Spleen (tissue), 11 donors: ENCODE results near the gene OXT. TPM values are rescaled to one million over a fixed set of nuclear protein-coding genes. Genes with fewer than 3 reads are reported as not detected.
A peak's percentile ranks its signal among the peaks of the same experiment; 100 is the strongest.

ENCODE experiments used
- DNase-seq: peaks from one replicate; pipeline ENCODE4 v3.0.0-alpha.2; 2020
- H3K27ac ChIP-seq, 8 donors: fragments of 200-600 bp; sonication (generic) in 7 of 8; 1 replicate in 4 of 8; 2 replicates in 4 of 8; pipeline versions ENCODE4 v1.5.0 to v1.8.0; 2016 to 2021; ENCODE audit warnings: inconsistent platforms in 4 of 8, mild to moderate bottlenecking in 4 of 8, moderate library complexity in 1 of 8
- H3K27me3 ChIP-seq, 7 donors: fragments of 200-600 bp; sonication (generic) in 6 of 7; replicated peaks in 1 of 7; 1 replicate in 4 of 7; 2 replicates in 3 of 7; pipeline versions ENCODE4 v1.5.0 to v1.8.0; 2016 to 2021; ENCODE audit warnings: inconsistent platforms in 3 of 7, mild to moderate bottlenecking in 1 of 7
- H3K36me3 ChIP-seq, 6 donors: fragments of 200-600 bp; sonication (generic) in 5 of 6; 1 replicate in 4 of 6; 2 replicates in 2 of 6; pipeline versions ENCODE4 v1.5.0 to v1.8.0; 2016 to 2021; ENCODE audit warnings: inconsistent platforms in 2 of 6
- H3K4me1 ChIP-seq, 6 donors: fragments of 200-600 bp; sonication (generic) in 5 of 6; 1 replicate in 3 of 6; 2 replicates in 3 of 6; pipeline versions ENCODE4 v1.5.0 to v1.8.0; 2016 to 2021; ENCODE audit warnings: inconsistent platforms in 3 of 6
- H3K4me3 ChIP-seq, 8 donors: fragments of 200-600 bp; sonication (generic) in 7 of 8; 1 replicate in 4 of 8; 2 replicates in 4 of 8; pipeline versions ENCODE4 v1.5.0 to v1.8.0; 2016 to 2021; ENCODE audit warnings: inconsistent platforms in 4 of 8, mild to moderate bottlenecking in 4 of 8, moderate library complexity in 2 of 8
- H3K9me3 ChIP-seq, 8 donors: fragments of 200-600 bp; sonication (generic) in 7 of 8; 1 replicate in 4 of 8; 2 replicates in 4 of 8; pipeline versions ENCODE4 v1.5.0 to v1.8.0; 2016 to 2021; ENCODE audit warnings: inconsistent platforms in 4 of 8
- POLR2A ChIP-seq, 3 donors: fragments of 450-650 bp; IDR thresholded peaks; one replicate each; pipeline ENCODE4 v1.5.1; 2017; ENCODE audit warnings: antibody characterized with exemption in 3 of 3, mild to moderate bottlenecking in 1 of 3
- POLR2AphosphoS5 ChIP-seq, 3 donors: sonication (generic); formaldehyde crosslinking; IDR thresholded peaks; one replicate each; pipeline ENCODE4 v1.5.1; 2017; ENCODE audit warnings: antibody characterized with exemption in 3 of 3
- WGBS, 5 donors: extraction: QIAGEN DNeasy Blood & Tissue Kit in 3 of 5; methylation state at CpG; one replicate each; pipeline versions ENCODE4 v1.1.5 to v1.1.7; 2013 to 2018; 5-methylcytosine and 5-hydroxymethylcytosine counted together
- intact Hi-C: fragments of 100-400 bp; cut with DNase I; formaldehyde crosslinking; loops from one replicate; pipeline ENCODE4 v1.15.0; 2023; ENCODE audit warnings: low total_unique reads
- polyA plus RNA-seq, 3 donors: library from polyadenylated mRNA; stranded (reverse); fragments of 200-250 nt; gene quantifications; one replicate each; pipeline ENCODE4 v1.2.1, GENCODE V29; 2013
- total RNA-seq, 7 donors: library from RNA; depleted of rRNA in 3 of 7; stranded (reverse); fragments of >200 nt in 3 of 7; fragmentation: NEBNext Ultra II Directional in 4 of 7; extraction: Animal tissue kit (Norgen Biotek cat#: 25700) in 4 of 7; gene quantifications; one replicate each; pipeline versions ENCODE4 v1.1.0 to v1.2.1, GENCODE V29; 2016 to 2021
- TF ChIP-seq, protein P1 (sequence below), 11 experiments: fragments of 200-600 bp in 7 of 11; fragments of 450-650 bp in 4 of 11; sonication (generic) in 4 of 11; IDR thresholded peaks in 8 of 11; conservative IDR thresholded peaks in 3 of 11; 1 replicate in 7 of 11; 2 replicates in 4 of 11; pipeline versions ENCODE4 v1.4.0 to v1.8.0; 2016 to 2021; ENCODE audit warnings: antibody characterized with exemption in 11 of 11, inconsistent platforms in 4 of 11, mild to moderate bottlenecking in 1 of 11
- donor health status: healthy with polysubstance abuse.
- donor health status: DM: no; HTN: no; CAD: no; lungs with moderate emphysema.
- donor health status: DM: no; HTN: no; CAD: no.
- donor health status: Bipolar disorder and iron deficiency.
- donor health status: healthy.
- donor health status: DM: no; HTN: no; CAD: no.
- donor health status: DM: yes; HTN: yes; CAD: no.

The OXT gene
- total and polyA plus RNA-seq, 10 donors = 0.68 to 1.00 TPM; not detected in 8

DNA sequence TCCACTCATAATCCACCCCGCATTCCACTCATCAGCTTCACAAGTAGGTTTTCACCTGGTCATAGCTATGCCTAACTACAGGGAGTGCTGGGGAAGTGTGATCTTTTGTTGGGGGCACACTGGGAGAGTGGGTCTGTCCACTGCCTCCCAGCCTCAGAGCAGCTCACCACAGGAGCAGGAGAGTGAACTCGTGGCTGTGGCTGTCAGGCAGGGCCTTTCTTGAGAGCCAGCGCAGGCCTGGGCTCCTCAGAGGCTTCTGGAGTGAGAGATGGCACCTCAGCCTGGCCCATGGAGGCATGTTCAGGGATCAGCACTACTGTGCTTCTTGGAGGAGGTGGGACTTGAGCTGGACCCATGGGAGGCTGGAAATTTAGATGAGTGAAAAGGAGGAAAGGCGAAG is 32.0 kb upstream of the OXT start:
- no peak overlapping the region for H3K27ac ChIP-seq
- intact Hi-C loops = no loop called here
- DNase-seq = peak; percentile 70
- TF ChIP-seq POLR2A (IDR thresholded peaks at IDR 0.05) (no peak), POLR2AphosphoS5 (IDR thresholded peaks at IDR 0.05) (no peak)
- TF ChIP-seq, protein P1, sequence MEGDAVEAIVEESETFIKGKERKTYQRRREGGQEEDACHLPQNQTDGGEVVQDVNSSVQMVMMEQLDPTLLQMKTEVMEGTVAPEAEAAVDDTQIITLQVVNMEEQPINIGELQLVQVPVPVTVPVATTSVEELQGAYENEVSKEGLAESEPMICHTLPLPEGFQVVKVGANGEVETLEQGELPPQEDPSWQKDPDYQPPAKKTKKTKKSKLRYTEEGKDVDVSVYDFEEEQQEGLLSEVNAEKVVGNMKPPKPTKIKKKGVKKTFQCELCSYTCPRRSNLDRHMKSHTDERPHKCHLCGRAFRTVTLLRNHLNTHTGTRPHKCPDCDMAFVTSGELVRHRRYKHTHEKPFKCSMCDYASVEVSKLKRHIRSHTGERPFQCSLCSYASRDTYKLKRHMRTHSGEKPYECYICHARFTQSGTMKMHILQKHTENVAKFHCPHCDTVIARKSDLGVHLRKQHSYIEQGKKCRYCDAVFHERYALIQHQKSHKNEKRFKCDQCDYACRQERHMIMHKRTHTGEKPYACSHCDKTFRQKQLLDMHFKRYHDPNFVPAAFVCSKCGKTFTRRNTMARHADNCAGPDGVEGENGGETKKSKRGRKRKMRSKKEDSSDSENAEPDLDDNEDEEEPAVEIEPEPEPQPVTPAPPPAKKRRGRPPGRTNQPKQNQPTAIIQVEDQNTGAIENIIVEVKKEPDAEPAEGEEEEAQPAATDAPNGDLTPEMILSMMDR (IDR thresholded peaks at IDR 0.05 in 8 of 11, conservative IDR thresholded peaks at IDR 0.05 in 3 of 11) = no peak
- WGBS, 5 donors = 78 to 95% (median 92%) methylated on average over 4 of the region's 4 CpGs
- H3K27me3 ChIP-seq = no peaks in the 10 kb centered on the region
- peaks cover 0 to 9% (median 0%) of the 10 kb centered on the region in 6 donors for H3K4me1 ChIP-seq
- H3K36me3 ChIP-seq = peaks cover 0 to 72% (median 56%) of the 10 kb centered on the region in 6 donors
- no peaks in the 10 kb centered on the region for H3K9me3 ChIP-seq
- no peak overlapping the region for H3K4me3 ChIP-seq

DNA sequence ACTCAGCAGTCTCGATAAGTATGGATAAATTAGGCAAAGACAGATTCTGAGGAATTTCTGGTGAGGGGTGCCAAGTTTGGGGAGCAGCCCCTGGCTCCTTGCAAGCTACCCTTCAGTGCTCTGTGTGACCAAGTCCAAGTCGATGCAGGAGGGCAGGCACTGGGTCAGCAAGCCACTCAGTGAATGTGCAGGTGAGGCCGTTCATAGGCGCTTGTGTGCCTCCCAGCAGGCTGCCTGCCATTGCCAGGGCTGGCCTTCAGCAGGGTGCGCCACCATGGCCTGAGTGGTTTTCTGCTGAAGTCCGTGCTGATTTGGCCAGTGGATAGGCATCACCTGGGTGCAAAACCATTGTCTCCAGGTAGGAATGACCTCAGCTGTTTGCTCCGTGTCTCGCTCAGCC is 31.3 kb upstream of the OXT start:
- Histone ChIP-seq H3K9me3 (no peaks in the 10 kb centered on the region), H3K4me3 (no peak overlapping the region), H3K27ac (no peak overlapping the region), H3K27me3 (no peaks in the 10 kb centered on the region), H3K4me1 (peaks cover 0 to 11% (median 5%) of the 10 kb centered on the region in 6 donors), H3K36me3 (peaks cover 0 to 66% (median 53%) of the 10 kb centered on the region in 6 donors)
- intact Hi-C loops = no loop called here
- TF ChIP-seq POLR2AphosphoS5 (IDR thresholded peaks at IDR 0.05) = peak in 1 of 3 donors; percentile 34
- TF ChIP-seq, protein P1 (IDR thresholded peaks at IDR 0.05 in 8 of 11, conservative IDR thresholded peaks at IDR 0.05 in 3 of 11) = no peak
- WGBS, 5 donors = 90 to 97% (median 95%) methylated on average over 8 of the region's 8 CpGs
- peak; percentile 62 for DNase-seq

DNA sequence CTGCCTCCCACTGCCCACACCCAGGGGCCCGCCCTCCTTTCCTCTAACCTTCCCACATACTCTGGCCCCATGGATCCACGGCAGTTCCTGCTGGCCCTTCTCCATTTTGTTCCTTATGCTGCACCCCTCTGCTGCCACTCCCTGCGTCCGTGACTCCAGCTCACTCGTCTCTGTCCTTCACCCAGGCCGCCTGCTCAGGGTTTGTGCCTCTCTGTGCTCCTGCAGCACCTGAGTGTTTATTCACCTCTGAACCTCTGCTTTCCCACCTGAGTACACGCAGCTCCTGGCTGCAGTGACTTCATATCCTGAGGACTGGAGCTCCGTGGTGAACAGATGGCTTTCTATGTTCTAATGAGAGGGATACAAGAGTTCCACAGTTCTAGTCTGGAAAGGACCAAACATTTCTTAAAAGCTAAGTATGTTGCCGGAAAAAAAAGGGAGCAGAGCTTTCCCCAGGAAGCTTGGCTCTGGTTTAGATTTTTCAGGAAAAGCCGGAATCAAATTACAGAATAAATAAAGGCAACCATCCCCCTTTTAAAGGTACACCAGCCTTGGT is 29.5 kb upstream of the OXT start:
- Histone ChIP-seq H3K9me3 (no peaks in the 10 kb centered on the region), H3K27ac (peak overlapping the region in 5 of 8 donors; percentile 9 to 59 (median 43)), H3K36me3 (peaks cover 0 to 47% (median 34%) of the 10 kb centered on the region in 6 donors), H3K4me1 (peaks cover 3 to 22% (median 15%) of the 10 kb centered on the region in 6 donors), H3K4me3 (no peak overlapping the region), H3K27me3 (no peaks in the 10 kb centered on the region)
- WGBS, 5 donors = 72 to 80% (median 74%) methylated on average over 10 of the region's 10 CpGs
- peak; percentile 46 for DNase-seq
- TF ChIP-seq, protein P1 (IDR thresholded peaks at IDR 0.05 in 8 of 11, conservative IDR thresholded peaks at IDR 0.05 in 3 of 11) = no peak
- peak in 1 of 3 donors; percentile 5 for TF ChIP-seq POLR2AphosphoS5 (IDR thresholded peaks at IDR 0.05)
- intact Hi-C loops = no loop called here

DNA sequence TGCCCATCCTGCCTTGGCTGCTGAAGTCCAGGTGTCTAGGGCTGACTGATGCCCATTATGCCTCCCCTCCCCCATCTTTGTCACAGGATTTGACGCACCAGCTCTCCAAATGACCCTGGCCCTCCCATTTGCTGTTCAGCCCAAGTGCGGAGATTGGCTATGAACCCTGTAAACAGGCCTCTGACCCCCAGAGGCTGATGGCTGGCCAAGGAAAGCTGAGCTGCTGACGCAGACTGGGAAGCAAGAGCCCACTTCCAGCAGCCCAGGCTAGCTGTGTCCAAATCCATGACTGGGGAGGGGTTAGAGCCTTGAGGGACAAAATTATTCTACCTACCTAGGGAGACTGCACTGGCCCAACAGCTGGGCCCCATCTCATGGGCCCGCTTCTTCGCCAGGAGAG is 28.8 kb upstream of the OXT start:
- H3K27ac ChIP-seq = peak overlapping the region in 4 of 8 donors; percentile 16 to 59 (median 46)
- intact Hi-C loops = no loop called here
- TF ChIP-seq POLR2AphosphoS5 (IDR thresholded peaks at IDR 0.05) (peak in 1 of 3 donors; percentile 30), POLR2A (IDR thresholded peaks at IDR 0.05) (no peak)
- TF ChIP-seq, protein P1 (IDR thresholded peaks at IDR 0.05 in 8 of 11, conservative IDR thresholded peaks at IDR 0.05 in 3 of 11) = no peak
- no peak overlapping the region for H3K4me3 ChIP-seq
- H3K36me3 ChIP-seq = peaks cover 0 to 43% (median 29%) of the 10 kb centered on the region in 6 donors
- WGBS, 5 donors = 88 to 96% (median 94%) methylated on average over 4 to 5 of the region's 5 CpGs
- no peaks in the 10 kb centered on the region for H3K9me3 ChIP-seq
- H3K4me1 ChIP-seq = peaks cover 7 to 29% (median 22%) of the 10 kb centered on the region in 6 donors
- peak; percentile 45 for DNase-seq
- no peaks in the 10 kb centered on the region for H3K27me3 ChIP-seq
